Stimulated activated CD8-positive, alpha-beta memory T cell treated with anti-CD3 and anti-CD28 coated beads, Interleukin-4, amount 100 ng/mL, for 4 hours (primary cell): ENCODE data around the gene TSPAN8.
"Not testable (repeated sequence)": the region's sequence is repeated elsewhere in the genome, so short reads cannot be mapped to it uniquely, and the experiment has no call there.

Source experiments
- DNase-seq, 2 donors: peaks; one replicate each; pipeline ENCODE4 v3.0.0-alpha.2; 2020; ENCODE audit warnings: low read depth in 2 of 2, low spot score in 1 of 2

TSPAN8 gene

DNA sequence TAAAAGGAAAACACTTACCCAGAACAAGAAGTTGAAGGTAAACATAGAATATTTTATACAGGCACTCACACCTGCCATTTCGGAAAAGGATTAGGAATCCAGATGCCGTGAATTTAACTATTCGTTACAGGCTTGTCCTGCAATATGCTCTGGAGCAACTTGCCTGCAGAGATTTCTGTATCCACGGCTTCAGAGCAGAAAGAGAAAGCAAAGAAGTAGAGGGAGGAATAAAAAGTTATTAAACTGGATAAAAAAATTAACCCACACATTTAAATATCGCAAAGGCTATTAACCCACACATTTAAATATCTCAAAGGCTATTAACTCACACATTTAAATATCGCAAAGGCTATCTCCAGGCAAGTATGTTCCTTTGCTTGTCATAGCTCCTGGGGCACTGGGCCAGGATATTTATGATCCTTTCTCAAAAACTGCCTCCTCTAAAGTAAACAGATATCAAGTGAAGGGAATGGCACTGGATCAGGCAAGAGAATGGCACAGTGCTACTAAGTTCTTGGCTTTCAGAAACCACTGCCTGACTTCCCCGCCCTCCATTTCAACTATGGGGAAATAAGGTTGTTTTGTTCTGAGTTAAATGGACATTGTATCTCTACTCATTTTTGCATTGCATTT is at the start of gene TSPAN8:
Gene TSPAN8 (minus strand): TSS at position 399 of the 633 bp plus-strand sequence. CDS start 321 bp downstream, at position 78.
- DNase-seq = no peak

DNA sequence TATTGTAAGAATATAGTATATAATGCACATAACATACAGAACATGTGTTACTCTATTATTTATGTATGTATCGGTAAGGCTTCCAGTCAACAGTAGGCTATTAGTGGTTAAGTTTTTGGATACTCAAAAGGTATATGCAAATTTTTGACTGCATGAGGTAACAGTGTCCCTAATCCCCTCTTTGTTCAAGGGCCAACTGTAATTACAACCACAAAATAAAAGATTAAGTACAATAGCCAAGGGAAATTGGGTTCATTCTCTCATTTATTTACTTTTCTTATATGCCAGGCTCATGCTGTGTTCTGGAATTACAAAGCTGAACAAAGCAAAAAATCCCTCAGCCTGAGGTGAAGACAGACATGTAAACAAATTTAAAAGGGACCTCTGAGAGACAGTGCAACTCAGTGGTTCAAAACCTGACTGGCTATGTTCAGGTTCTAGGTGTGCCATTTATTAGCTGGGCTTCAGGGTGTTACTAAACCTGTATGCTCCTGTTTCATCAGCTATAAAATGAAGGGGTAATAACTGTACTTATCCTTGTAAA is 43.4 kb upstream of the TSPAN8 start:
- DNase-seq = no peak

DNA sequence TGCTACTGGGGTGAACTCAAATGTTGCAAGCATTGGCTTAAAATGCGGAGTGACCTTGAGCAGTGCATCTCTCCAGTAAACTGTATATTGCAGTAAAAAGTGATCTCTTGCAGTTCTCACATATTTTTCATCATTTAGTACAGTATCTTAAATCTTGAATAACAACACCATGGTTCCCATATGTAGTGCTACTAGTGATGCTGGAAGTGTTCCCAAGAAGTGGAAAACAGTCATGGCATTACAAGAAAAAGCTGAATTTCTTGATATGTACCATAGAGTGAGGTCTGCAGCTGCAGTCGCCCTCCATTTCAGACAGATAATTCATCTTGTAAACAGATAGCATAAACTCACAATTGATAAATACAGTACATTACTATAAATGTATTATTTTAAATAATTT is 42.9 kb upstream of the TSPAN8 start:
- DNase-seq = no peak

DNA sequence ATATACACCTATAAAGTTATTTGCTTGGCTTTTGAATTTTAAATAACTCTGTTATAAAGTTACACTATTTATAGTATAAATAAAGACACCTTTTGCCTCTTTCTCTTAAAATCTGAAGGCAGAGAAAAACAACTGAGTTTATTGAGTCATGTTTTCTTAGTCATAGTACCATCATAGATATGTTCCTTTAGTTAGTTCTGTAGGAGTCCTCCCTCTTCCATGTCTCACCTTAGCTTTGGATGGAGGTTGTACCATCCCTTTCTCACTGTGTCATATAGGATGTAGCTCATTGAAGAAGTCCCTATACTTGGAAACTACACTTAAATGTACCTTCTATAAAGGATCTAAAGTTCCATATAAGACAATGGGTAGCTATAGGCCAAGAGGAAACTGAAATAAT is 39.7 kb upstream of the TSPAN8 start:
- no peak for DNase-seq

DNA sequence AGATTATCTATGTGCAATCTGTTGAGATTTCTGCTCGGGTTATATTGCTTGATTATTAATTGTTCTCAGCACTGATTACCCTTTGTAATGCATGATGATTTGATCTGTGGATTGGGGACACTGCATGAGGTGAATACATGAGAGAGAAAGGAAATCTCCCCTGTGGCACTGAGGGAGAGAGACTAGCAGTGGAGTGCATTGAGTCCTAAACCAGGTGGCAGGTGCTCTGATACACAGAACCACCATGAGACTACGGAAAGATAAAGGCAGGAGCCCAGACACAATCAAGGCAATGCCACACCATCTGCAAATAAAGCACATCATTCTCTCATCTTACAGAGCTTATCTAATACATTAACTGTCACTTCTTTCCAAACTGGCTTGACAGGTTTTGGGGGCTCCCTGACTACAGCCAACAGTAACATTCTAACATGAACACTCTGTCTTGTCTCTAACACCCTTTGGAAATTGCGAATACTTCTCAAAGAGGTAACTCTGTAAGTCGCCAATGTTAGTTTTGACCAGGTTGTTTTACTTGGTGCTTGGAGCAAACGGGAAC is 37.6 kb upstream of the TSPAN8 start:
- no peak for DNase-seq

DNA sequence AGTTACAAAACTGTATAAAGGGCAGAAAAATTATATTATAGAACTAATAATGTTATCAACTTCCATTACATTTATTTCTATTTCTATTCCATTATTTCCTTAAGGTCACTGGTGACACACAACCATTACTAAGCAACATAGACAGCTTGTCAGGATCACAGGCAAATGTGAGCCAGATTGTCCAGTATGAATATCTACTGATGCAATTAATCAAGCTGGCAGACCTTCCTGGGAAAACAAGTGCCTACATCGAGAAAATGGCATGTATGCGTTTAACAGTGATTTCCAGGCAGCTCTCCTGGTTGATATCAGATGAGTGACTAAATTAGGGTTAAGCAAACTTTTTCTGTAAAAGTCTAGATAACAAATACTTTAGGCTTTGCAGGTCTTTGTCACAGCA is 36.9 kb upstream of the TSPAN8 start:
- DNase-seq = no peak

DNA sequence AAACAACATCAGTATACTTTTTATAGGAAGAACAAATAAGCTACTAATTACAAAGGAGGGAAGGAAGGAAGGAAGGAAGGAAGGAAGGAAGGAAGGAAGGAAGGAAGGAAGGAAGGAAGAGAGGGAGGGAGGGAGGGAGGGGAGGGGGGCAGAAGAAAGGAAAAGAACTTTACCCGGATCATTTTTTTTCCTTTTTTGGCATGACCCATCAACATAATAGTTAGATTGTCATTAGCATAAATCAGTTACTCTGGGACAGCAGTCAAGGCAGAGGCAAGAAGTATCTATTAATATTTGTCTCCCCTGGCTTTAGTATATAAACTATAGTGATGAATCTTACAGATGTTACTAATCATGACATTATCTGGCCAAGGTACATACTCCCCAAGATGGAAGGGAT is 35.2 kb upstream of the TSPAN8 start:
- DNase-seq = no peak

DNA sequence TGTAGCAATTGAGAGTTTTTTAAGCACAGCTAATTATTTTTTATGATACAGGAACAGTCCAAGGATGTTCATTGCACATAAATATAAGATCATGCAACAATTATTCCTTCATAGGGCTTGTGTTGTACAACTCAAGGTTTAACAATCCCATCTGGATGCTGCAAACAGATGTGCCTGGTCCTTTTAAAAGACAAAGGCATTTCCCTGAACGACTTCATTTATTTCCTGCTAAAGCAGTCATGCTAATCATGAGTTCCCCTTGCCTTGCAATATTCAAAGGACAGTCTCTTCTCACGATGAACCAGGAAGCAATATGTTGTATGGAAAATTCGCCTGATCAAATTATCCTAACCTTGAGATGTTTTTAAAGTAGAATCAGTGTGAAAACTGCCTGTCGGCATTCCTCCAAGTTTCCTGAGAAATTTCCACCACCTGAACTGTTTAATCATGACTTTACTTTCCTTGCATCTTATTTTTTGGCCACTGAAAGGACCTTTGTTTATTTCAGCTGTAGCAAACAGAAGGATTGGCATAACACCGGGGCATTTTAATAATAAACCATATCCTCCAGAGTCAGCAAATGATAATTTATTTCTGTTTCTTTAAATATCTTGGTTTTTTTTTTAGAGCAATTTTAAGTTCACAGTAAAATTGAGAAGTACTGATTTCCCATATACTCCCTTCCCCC is 33.9 kb upstream of the TSPAN8 start:
- DNase-seq = no peak

DNA sequence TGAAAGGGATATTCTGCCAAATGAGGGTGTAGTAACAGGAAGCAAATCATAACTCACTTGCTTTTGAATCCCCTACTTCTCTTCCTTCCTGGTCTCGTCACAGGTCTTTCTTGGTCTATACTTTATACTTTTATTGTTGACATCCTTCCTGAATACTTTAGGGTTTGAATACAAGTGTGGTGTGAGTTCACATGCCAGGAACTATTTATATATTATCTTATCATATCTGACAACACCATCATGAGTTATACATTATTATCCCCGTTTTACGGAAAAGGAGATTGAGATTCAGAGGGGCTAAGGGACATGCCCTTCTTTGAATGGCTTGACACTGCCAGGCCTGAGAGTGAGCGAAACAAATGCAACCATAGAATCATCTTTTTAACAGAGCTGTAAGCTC is 33.0 kb upstream of the TSPAN8 start:
- DNase-seq = no peak

DNA sequence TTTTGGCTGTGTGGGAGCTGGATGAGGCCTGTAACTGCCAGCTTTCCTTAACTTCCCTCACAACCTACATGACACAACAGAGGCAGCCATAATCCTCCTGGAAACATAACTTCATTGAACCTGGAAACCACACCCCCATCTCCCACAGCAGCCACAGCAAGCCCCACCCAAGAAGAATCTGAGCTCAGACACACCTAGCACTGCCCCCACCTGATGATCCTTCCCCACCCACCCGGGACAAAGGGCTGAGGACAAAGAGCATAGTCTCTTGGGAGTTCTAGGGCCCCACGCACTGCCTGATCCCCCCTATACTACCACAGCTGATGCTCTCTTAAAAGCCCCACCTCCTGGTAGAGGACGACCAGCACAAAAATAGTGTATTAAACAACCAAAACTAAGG is 29.6 kb upstream of the TSPAN8 start:
- no peak for DNase-seq

DNA sequence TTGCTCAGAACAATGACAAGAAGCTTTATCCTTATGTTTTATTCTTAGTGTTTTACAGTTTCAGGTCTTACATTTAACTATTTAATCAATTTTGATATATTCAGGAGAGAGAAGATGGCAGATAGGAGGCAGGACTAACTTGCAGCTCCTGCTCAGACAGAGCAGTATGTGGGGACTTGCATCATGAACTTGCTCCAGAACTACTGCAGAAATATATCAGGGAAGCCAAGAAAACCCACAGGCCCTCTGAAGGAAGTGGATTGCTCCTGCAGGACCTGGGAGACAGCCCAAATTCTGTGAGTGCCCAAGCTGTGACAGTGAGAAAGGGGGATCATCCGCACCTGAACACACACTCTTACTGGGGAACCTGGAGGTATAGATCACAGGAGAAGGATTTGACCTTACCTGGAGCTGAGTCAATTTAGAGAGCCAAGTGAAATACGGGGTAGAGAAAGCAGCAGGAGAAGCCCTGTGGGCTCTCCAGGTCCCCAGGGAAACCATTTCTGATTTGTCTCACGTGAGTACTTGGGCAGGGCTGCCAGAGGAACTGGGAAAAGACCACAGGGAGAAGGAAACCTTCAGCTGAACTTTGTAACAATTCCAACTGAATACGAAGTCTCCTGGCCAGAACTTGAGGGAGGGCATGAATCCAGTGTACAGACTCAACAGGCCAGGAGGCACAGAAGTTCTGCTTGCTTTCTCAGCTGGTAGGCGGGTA is 28.9 kb upstream of the TSPAN8 start:
- DNase-seq = no peak

DNA sequence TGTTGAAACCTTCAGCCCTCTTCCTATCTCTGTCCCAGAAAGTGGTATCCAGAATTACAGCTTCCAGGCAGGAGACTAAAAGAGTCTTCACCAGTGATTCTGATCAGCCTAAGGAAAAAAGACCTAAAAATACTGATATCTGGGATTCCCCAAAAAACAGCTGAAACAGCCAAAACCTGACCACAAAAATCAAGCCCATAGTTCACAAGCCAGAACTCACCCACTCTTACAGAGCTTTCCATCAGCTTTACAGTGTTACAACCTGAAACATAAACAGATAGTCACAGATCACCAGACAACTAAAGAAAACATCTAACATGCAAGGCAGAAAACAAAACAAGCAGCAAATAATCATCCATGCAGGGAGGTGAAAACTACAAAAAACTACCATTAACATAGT is 26.0 kb upstream of the TSPAN8 start:
- no peak for DNase-seq

DNA sequence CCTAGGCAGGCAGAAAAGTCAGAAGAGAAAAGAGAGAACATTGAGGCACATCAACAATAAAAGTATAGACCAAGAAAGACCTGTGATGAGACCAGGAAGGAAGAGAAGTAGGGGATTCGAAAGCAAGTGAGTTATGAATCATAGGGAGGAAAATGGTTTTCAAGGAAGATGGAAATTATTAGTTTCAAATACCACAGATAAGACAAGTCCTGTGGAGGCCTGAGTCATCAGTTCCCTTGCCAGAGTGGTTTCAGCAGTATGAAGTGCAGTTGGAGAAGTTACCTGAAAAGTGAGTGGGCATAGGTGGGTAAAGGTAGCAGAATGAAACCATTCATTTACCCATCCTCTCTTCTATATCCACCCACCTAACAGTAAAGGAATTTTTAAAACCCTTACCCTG is 25.2 kb upstream of the TSPAN8 start:
- DNase-seq = no peak

DNA sequence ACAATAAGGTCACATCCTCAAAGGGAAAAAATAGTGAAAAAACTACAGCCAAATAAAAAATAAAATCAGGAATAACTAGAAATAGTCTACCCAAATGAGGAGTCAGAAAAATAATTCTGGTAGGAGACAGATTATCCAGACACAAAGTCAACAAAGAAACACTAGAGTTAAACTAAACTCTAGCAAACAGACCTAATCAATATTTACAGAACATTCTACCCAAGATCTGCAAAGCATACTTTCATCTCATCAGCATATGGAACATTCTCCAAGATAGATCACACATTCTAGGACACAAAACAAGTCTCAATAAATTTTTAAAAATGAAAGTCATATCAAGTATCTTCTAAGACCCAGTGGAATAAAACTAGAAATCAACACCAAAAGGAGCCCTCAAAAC is 20.4 kb upstream of the TSPAN8 start:
- DNase-seq = no peak

DNA sequence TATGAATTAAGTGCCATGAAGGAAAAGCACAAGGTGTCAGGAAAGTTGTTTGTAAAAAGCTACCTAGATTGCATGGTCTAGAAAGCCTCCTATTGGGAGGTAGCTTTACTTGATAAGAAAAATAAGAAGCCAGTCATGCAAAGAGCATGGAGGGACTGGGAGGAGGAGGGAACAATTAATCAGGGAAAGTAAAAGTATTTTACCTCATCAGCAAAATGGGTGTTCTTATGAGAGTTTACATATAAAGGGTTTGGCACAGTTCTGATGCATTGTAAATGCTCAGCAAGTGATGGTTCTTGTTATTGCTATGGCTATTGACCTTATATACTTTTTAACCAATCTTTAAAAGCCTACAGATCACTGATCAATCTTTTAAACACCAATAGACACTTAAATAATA is 17.0 kb upstream of the TSPAN8 start:
- no peak for DNase-seq

DNA sequence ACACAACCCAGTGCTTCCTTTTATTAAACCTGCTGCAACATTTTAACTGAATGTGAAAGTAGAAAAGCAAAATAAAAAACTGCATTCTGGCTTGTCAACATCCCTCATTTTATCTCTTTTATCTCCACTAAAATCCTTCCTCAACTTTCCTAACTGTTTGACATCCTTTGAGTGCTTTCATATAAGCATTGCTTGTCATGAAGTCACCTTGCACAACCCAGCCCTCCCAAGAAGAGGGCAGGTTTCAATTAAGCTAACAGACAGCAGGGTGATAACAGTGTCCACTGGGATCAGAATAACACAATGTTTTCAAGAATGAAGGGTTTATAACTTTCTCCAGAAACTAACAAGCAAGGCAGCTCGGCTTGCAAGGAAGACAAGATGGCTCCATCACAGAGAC is 16.3 kb upstream of the TSPAN8 start:
- DNase-seq = no peak

DNA sequence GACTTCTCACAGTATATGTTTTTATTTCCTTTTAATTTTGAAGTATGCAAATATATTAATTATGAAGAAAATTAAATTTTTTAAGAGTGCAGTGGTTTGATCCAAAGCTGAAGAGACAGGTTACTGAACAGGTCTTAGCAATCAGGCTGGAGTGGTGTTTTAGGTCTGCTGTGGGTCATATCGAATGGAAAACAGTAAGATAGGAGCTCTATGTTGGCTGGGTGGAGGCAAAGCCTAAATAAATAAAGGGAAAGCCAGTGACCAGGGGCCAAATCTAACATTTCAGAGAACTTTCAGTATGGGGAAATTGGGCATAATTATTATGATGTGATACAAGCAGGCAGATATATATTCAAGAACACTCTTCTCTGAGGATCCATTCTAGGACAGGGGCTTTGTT is 12.7 kb upstream of the TSPAN8 start:
- DNase-seq = no peak

DNA sequence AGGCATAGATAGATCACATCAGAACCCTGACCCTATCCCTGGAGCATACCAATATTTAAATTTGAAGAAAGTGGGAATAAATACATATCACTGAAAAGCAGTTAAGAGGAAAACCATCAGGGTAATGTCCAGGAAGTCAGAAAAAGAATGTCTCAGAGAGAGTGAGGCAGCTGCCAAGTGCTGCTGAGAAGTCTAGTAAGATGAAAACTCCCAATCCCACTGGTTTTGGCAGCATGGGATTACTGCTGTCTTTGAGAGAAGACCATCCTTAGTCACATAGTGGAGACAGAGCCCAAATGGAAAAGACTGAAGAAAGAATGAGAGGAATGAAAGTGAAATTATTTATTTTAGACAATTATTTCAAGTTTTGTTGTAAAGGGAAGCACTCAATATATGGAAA is 11.5 kb upstream of the TSPAN8 start:
- DNase-seq = no peak

DNA sequence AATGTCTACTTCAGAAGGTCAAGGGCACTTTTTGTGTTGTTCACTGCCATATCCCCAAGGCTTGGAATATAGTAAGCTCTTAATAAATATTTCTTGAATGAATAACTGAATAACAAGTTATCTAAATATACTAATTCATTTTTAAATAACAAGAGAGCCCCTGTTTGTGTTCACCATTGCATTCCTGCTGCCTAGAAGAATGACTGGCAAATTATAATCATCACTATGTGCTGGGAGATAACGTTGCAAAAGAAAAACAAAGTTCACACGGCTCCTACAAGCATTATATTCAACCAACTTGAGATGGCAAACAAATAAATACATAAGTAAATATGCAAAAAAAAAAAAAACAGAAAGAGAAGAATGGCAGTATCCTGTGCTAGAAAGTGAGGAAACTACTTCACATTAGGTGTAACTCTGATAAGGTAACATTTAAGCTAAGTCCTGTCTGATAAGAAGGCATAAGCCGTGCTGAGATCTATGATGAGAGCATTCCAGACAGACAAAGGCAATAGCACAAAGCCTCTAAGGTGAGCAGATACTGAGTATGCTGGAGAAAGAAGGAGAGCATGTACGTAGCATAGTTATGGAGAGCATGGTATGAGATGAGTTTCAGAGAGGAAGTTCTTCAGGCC is 9.2 kb upstream of the TSPAN8 start:
- no peak for DNase-seq

DNA sequence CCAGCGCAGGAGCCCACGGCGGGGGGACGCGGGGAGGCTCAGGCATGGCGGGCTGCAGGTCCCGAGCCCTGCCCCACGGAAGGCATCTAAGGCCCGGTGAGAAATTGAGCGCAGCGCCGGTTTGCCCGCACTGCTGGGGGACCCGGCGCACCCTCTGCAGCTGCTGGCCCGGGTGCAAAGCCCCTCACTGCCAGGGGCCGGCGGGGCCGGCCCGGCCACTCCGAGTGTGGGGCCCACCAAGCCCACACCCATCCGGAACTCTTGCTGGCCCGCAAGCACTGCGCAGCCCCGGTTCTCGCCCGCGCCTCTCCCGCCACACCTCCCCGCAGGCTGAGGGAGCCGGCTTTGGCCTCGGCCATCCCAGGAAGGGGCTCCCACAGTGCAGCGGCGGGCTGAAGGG is 8.5 kb upstream of the TSPAN8 start:
- DNase-seq = no peak

DNA sequence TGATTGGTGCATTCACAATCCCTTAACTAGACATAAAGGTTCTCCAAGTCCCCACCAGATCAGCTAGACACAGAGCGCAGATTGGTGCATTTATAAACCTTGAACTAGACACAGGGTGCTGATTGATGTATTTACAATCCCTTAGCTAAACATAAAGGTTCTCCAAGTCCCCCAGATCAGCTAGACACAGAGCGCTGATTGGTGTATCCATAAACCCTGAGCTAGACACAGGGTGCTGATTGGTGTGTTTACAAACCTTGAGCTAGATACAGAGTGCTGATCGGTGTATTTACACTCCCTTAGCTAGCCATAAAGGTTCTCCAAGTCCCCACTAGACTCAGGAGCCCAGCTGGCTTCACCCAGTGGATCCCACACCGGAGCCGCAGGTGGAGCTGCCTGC is 8.0 kb upstream of the TSPAN8 start:
- not testable (repeated sequence) for DNase-seq
